Central memory CD8-positive, alpha-beta T cell (primary cell): ENCODE results near the gene ADD1.
A peak's percentile ranks its signal among the peaks of the same experiment; 100 is the strongest.

Source experiments
- ATAC-seq: fragments of 150-1000 bp; cut with Tn5 transposase; replicated peaks from 2 replicates; pipeline ENCODE4 v1.10.0; 2022; ENCODE audit warnings: mild to moderate bottlenecking, moderate FRiP score, moderate number of reproducible peaks; ENCODE audit not compliant: poor library complexity, severe bottlenecking; ENCODE audit errors: extremely low read depth
- DNase-seq, 2 donors: peaks; one replicate each; pipeline ENCODE4 v3.0.0; 2021; ENCODE audit warnings: low spot score in 2 of 2
- H3K27ac Mint-ChIP-seq: one replicate; pipeline ENCODE4 v1.8.0; 2022; ENCODE audit warnings: low read depth, mild to moderate bottlenecking, moderate library complexity, mixed read lengths
- H3K27me3 Mint-ChIP-seq: one replicate; pipeline ENCODE4 v1.8.0; 2022; ENCODE audit warnings: mixed read lengths
- H3K36me3 Mint-ChIP-seq: one replicate; pipeline ENCODE4 v1.8.0; 2022; ENCODE audit warnings: mild to moderate bottlenecking, moderate library complexity, mixed read lengths; ENCODE audit not compliant: insufficient read depth
- H3K4me1 Mint-ChIP-seq: one replicate; pipeline ENCODE4 v1.8.0; 2022; ENCODE audit warnings: mixed read lengths
- H3K4me3 Mint-ChIP-seq: one replicate; pipeline ENCODE4 v1.8.0; 2022; ENCODE audit warnings: mild to moderate bottlenecking, moderate library complexity, mixed read lengths
- H3K9me3 Mint-ChIP-seq: one replicate; pipeline ENCODE4 v1.8.0; 2022; ENCODE audit warnings: mixed read lengths

ADD1 gene

GRCh38 chr4:2886161-2886560 lies 42.5 kb downstream of the ADD1 start:
- DNase-seq (no peak), ATAC-seq (no peak)
- Mint-ChIP-seq H3K4me1 (peaks cover 19% of the 10 kb centered on the region), H3K36me3 (peaks cover 45% of the 10 kb centered on the region), H3K27me3 (no peaks in the 10 kb centered on the region), H3K27ac (peak overlapping the region; percentile 13), H3K9me3 (no peaks in the 10 kb centered on the region), H3K4me3 (no peak overlapping the region)

GRCh38 chr4:2886622-2887021 lies 43.0 kb downstream of the ADD1 start:
- H3K27me3 Mint-ChIP-seq = no peaks in the 10 kb centered on the region
- no peak overlapping the region for H3K27ac Mint-ChIP-seq
- ATAC-seq (no peak), DNase-seq (no peak)
- no peak overlapping the region for H3K4me3 Mint-ChIP-seq
- peaks cover 47% of the 10 kb centered on the region for H3K36me3 Mint-ChIP-seq
- H3K4me1 Mint-ChIP-seq = peaks cover 22% of the 10 kb centered on the region
- no peaks in the 10 kb centered on the region for H3K9me3 Mint-ChIP-seq

GRCh38 chr4:2887343-2887742 lies 43.7 kb downstream of the ADD1 start:
- Mint-ChIP-seq H3K9me3 (no peaks in the 10 kb centered on the region), H3K27ac (peak overlapping the region; percentile 35)

GRCh38 chr4:2888886-2889285 lies 45.2 kb downstream of the ADD1 start:
- Mint-ChIP-seq H3K27ac (peak overlapping the region; percentile 14), H3K4me3 (no peak overlapping the region)

More at GRCh38 chr4:2887343-2887742, 43.7 kb downstream of the ADD1 start:
- no peak overlapping the region for H3K4me3 Mint-ChIP-seq
- peaks cover 44% of the 10 kb centered on the region for H3K36me3 Mint-ChIP-seq
- DNase-seq (no peak), ATAC-seq (no peak)
- H3K4me1 Mint-ChIP-seq = peaks cover 28% of the 10 kb centered on the region
- no peaks in the 10 kb centered on the region for H3K27me3 Mint-ChIP-seq

GRCh38 chr4:2891294-2891693 lies 47.6 kb downstream of the ADD1 start:
- H3K27me3 Mint-ChIP-seq = no peaks in the 10 kb centered on the region
- peak overlapping the region; percentile 81 for H3K27ac Mint-ChIP-seq
- no peak overlapping the region for H3K4me3 Mint-ChIP-seq
- peaks cover 49% of the 10 kb centered on the region for H3K36me3 Mint-ChIP-seq
- H3K4me1 Mint-ChIP-seq = peaks cover 21% of the 10 kb centered on the region
- ATAC-seq (no peak), DNase-seq (no peak)
- no peaks in the 10 kb centered on the region for H3K9me3 Mint-ChIP-seq

More at GRCh38 chr4:2888886-2889285, 45.2 kb downstream of the ADD1 start:
- no peaks in the 10 kb centered on the region for H3K27me3 Mint-ChIP-seq
- ATAC-seq (no peak), DNase-seq (no peak)
- peaks cover 46% of the 10 kb centered on the region for H3K36me3 Mint-ChIP-seq
- peaks cover 30% of the 10 kb centered on the region for H3K4me1 Mint-ChIP-seq
- H3K9me3 Mint-ChIP-seq = no peaks in the 10 kb centered on the region

- Mint-ChIP-seq H3K36me3 (peaks cover 52% of the 10 kb centered on the region), H3K9me3 (no peaks in the 10 kb centered on the region), H3K4me1 (peaks cover 11% of the 10 kb centered on the region), H3K27me3 (no peaks in the 10 kb centered on the region), H3K4me3 (no peak overlapping the region), H3K27ac (no peak overlapping the region)
- ATAC-seq (no peak), DNase-seq (no peak)
These were observed 50.1 kb downstream of the ADD1 start for GRCh38 chr4:2893772-2894171.

GRCh38 chr4:2898001-2898400 lies 54.4 kb downstream of the ADD1 start:
- H3K4me3 Mint-ChIP-seq = no peak overlapping the region
- peaks cover 5% of the 10 kb centered on the region for H3K4me1 Mint-ChIP-seq
- ATAC-seq (no peak), DNase-seq (no peak)
- peaks cover 78% of the 10 kb centered on the region for H3K36me3 Mint-ChIP-seq
- H3K27me3 Mint-ChIP-seq = no peaks in the 10 kb centered on the region
- H3K27ac Mint-ChIP-seq = no peak overlapping the region
- no peaks in the 10 kb centered on the region for H3K9me3 Mint-ChIP-seq

- no peaks in the 10 kb centered on the region for H3K27me3 Mint-ChIP-seq
- no peaks in the 10 kb centered on the region for H3K9me3 Mint-ChIP-seq
- no peak overlapping the region for H3K4me3 Mint-ChIP-seq
- peaks cover 14% of the 10 kb centered on the region for H3K4me1 Mint-ChIP-seq
- DNase-seq (no peak), ATAC-seq (no peak)
- H3K27ac Mint-ChIP-seq = peak overlapping the region; percentile 35
- H3K36me3 Mint-ChIP-seq = peaks cover 59% of the 10 kb centered on the region
These were observed 57.1 kb downstream of the ADD1 start for GRCh38 chr4:2900741-2901140.

- ATAC-seq (no peak), DNase-seq (no peak)
- Mint-ChIP-seq H3K27me3 (no peaks in the 10 kb centered on the region), H3K4me1 (peaks cover 18% of the 10 kb centered on the region), H3K27ac (peak overlapping the region; percentile 35), H3K36me3 (peaks cover 57% of the 10 kb centered on the region), H3K9me3 (no peaks in the 10 kb centered on the region), H3K4me3 (no peak overlapping the region)
These were observed 57.5 kb downstream of the ADD1 start for GRCh38 chr4:2901186-2901585.

GRCh38 chr4:2902126-2902525 lies 58.5 kb downstream of the ADD1 start:
- H3K36me3 Mint-ChIP-seq = peaks cover 50% of the 10 kb centered on the region
- H3K4me3 Mint-ChIP-seq = no peak overlapping the region
- H3K27ac Mint-ChIP-seq = peak overlapping the region; percentile 68
- DNase-seq (no peak), ATAC-seq (no peak)
- H3K9me3 Mint-ChIP-seq = no peaks in the 10 kb centered on the region
- peaks cover 24% of the 10 kb centered on the region for H3K4me1 Mint-ChIP-seq
- H3K27me3 Mint-ChIP-seq = no peaks in the 10 kb centered on the region

GRCh38 chr4:2905544-2905943 lies 61.9 kb downstream of the ADD1 start:
- Mint-ChIP-seq H3K27me3 (no peaks in the 10 kb centered on the region), H3K36me3 (peaks cover 41% of the 10 kb centered on the region)

GRCh38 chr4:2906218-2906617 lies 62.6 kb downstream of the ADD1 start:
- Mint-ChIP-seq H3K4me3 (peak overlapping the region; percentile 37), H3K4me1 (peaks cover 25% of the 10 kb centered on the region), H3K36me3 (peaks cover 38% of the 10 kb centered on the region), H3K27ac (peak overlapping the region; percentile 90), H3K9me3 (no peaks in the 10 kb centered on the region), H3K27me3 (no peaks in the 10 kb centered on the region)
- no peak for DNase-seq
- no peak for ATAC-seq

More at GRCh38 chr4:2905544-2905943, 61.9 kb downstream of the ADD1 start:
- DNase-seq = no peak
- no peak overlapping the region for H3K4me3 Mint-ChIP-seq
- ATAC-seq = no peak
- peaks cover 25% of the 10 kb centered on the region for H3K4me1 Mint-ChIP-seq
- H3K9me3 Mint-ChIP-seq = no peaks in the 10 kb centered on the region
- H3K27ac Mint-ChIP-seq = peak overlapping the region; percentile 90

- peaks cover 25% of the 10 kb centered on the region for H3K4me1 Mint-ChIP-seq
- DNase-seq (no peak), ATAC-seq (no peak)
- peak overlapping the region; percentile 38 for H3K4me3 Mint-ChIP-seq
- no peaks in the 10 kb centered on the region for H3K27me3 Mint-ChIP-seq
- H3K27ac Mint-ChIP-seq = no peak overlapping the region
- H3K9me3 Mint-ChIP-seq = no peaks in the 10 kb centered on the region
- H3K36me3 Mint-ChIP-seq = peaks cover 38% of the 10 kb centered on the region
These were observed 63.6 kb downstream of the ADD1 start for GRCh38 chr4:2907226-2907625.
